Activated T-cell treated with anti-CD3 and anti-CD28 coated beads, Interleukin-2, amount 50 U/mL, for 72 hours (primary cell): ENCODE data around the gene BLMH. TPM values are rescaled to one million over a fixed set of nuclear protein-coding genes. Genes with fewer than 3 reads are reported as not detected.

Source experiments
- total RNA-seq, 2 donors: library from RNA; stranded (reverse); gene quantifications; one replicate each; pipeline ENCODE4 v1.2.3, GENCODE V29; 2022

Gene BLMH
- total RNA-seq, 2 donors from 2014 or later = 49.5 to 63.9 TPM

Other genes starting within 250 kb of the BLMH start
- 10 to 100 TPM; 34.7 to 34.8 TPM for gene NSRP1, start 175.1 kb downstream of the BLMH start, total RNA-seq
- gene SLC6A4, start 56.2 kb downstream of the BLMH start, total RNA-seq = under 1 TPM in 1 of 2 donors, not detected in 1; 0.05 TPM
- gene TMIGD1, start 42.1 kb upstream of the BLMH start, total RNA-seq = not detected
- gene CPD, start 87.0 kb upstream of the BLMH start, total RNA-seq = 10 to 100 TPM; 46.5 to 46.8 TPM
- 10 to 100 TPM; 65.7 to 66.1 TPM for gene GOSR1, start 185.5 kb upstream of the BLMH start, total RNA-seq